Activated CD4-positive, alpha-beta T cell treated with anti-CD3 and anti-CD28 coated beads, Interleukin-2, amount 10 ng/mL, durations not matched to agents 24 days and 14 days (primary cell): ENCODE results near the gene LCE6A. TPM values are rescaled to one million over a fixed set of nuclear protein-coding genes. Genes with fewer than 3 reads are reported as not detected.

Experiments used
- DNase-seq: peaks from one replicate; pipeline ENCODE4 v3.0.0; 2022
- H3K27ac Mint-ChIP-seq: one replicate; pipeline ENCODE4 v1.8.0; 2022; ENCODE audit warnings: mild to moderate bottlenecking, mixed read lengths
- H3K27me3 Mint-ChIP-seq: one replicate; pipeline ENCODE4 v1.8.0; 2022; ENCODE audit warnings: mixed read lengths
- H3K36me3 Mint-ChIP-seq: one replicate; pipeline ENCODE4 v1.8.0; 2022; ENCODE audit warnings: low read depth, mild to moderate bottlenecking, mixed read lengths
- H3K4me1 Mint-ChIP-seq: one replicate; pipeline ENCODE4 v1.8.0; 2021; ENCODE audit warnings: mixed read lengths
- H3K4me3 Mint-ChIP-seq: one replicate; pipeline ENCODE4 v1.8.0; 2022; ENCODE audit warnings: mild to moderate bottlenecking, moderate library complexity, mixed read lengths
- H3K9me3 Mint-ChIP-seq: one replicate; pipeline ENCODE4 v1.8.0; 2021; ENCODE audit warnings: mixed read lengths
- intact Hi-C: fragments of 100-400 bp; cut with micrococcal nuclease; formaldehyde crosslinking; loops from one replicate; pipeline ENCODE4 v1.15.1; 2023
- total RNA-seq: library from RNA; stranded (reverse); gene quantifications from 2 replicates; pipeline ENCODE4 v1.2.3, GENCODE V29; 2022

Gene LCE6A
- total RNA-seq: not detected in 2 replicates

- intact Hi-C loops: no loop called here
- no peaks in the 10 kb centered on the region for H3K4me1 Mint-ChIP-seq
- H3K36me3 Mint-ChIP-seq: no peaks in the 10 kb centered on the region
- H3K9me3 Mint-ChIP-seq: no peaks in the 10 kb centered on the region
- H3K4me3 Mint-ChIP-seq: no peak within 1 kb of the TSS
- H3K27me3 Mint-ChIP-seq: peaks cover 1% of the 10 kb centered on the region
- H3K27ac Mint-ChIP-seq: no peak within 1 kb of the TSS
- no peak for DNase-seq
Observed at GRCh38 chr1:152842556-152842955, at the start of gene LCE6A. LCE6A (plus strand) TSS chr1:152842856; CDS start chr1:152843521, 665 bp downstream.

- Mint-ChIP-seq H3K4me3 (no peak overlapping the region), H3K9me3 (no peaks in the 10 kb centered on the region), H3K27ac (no peak overlapping the region), H3K27me3 (peaks cover 11% of the 10 kb centered on the region), H3K36me3 (no peaks in the 10 kb centered on the region), H3K4me1 (no peaks in the 10 kb centered on the region)
- DNase-seq: no peak
- intact Hi-C loops: no loop called here
Observed at GRCh38 chr1:152795686-152796085, 47.0 kb upstream of the LCE6A start.

GRCh38 chr1:152796421-152796820 is 46.2 kb upstream of the LCE6A start, which contains the start of gene LCE1D:
LCE1D (plus strand) TSS chr1:152796721; CDS start chr1:152797795, 1,074 bp downstream.
- H3K9me3 Mint-ChIP-seq: no peaks in the 10 kb centered on the region
- intact Hi-C loops: no loop called here
- peaks cover 14% of the 10 kb centered on the region for H3K27me3 Mint-ChIP-seq

GRCh38 chr1:152801333-152801732 is 41.3 kb upstream of the LCE6A start:
- H3K27me3 Mint-ChIP-seq: peaks cover 20% of the 10 kb centered on the region
- no peak overlapping the region for H3K27ac Mint-ChIP-seq
- H3K4me3 Mint-ChIP-seq: no peak overlapping the region
- DNase-seq: no peak
- no peaks in the 10 kb centered on the region for H3K9me3 Mint-ChIP-seq
- intact Hi-C loops: no loop called here
- no peaks in the 10 kb centered on the region for H3K36me3 Mint-ChIP-seq
- no peaks in the 10 kb centered on the region for H3K4me1 Mint-ChIP-seq

More at GRCh38 chr1:152796421-152796820, 46.2 kb upstream of the LCE6A start, which contains the start of gene LCE1D:
- Mint-ChIP-seq H3K4me3 (no peak within 1 kb of the TSS), H3K36me3 (no peaks in the 10 kb centered on the region), H3K27ac (no peak within 1 kb of the TSS), H3K4me1 (no peaks in the 10 kb centered on the region)
- no peak for DNase-seq

GRCh38 chr1:152806576-152806975 is 36.1 kb upstream of the LCE6A start, which contains the start of gene LCE1C:
LCE1C (minus strand) TSS chr1:152806651; CDS start chr1:152805478, 1,173 bp downstream.
- no peaks in the 10 kb centered on the region for H3K4me1 Mint-ChIP-seq
- H3K27me3 Mint-ChIP-seq: peaks cover 8% of the 10 kb centered on the region
- no peaks in the 10 kb centered on the region for H3K9me3 Mint-ChIP-seq
- intact Hi-C loops: no loop called here
- no peak within 1 kb of the TSS for H3K27ac Mint-ChIP-seq
- no peak within 1 kb of the TSS for H3K4me3 Mint-ChIP-seq
- no peak for DNase-seq
- H3K36me3 Mint-ChIP-seq: no peaks in the 10 kb centered on the region

GRCh38 chr1:152811050-152811449 is 31.6 kb upstream of the LCE6A start:
- intact Hi-C loops: no loop called here
- Mint-ChIP-seq H3K36me3 (no peaks in the 10 kb centered on the region), H3K27me3 (peaks cover 3% of the 10 kb centered on the region), H3K4me3 (no peak overlapping the region), H3K9me3 (no peaks in the 10 kb centered on the region), H3K4me1 (no peaks in the 10 kb centered on the region), H3K27ac (no peak overlapping the region)
- no peak for DNase-seq

- Mint-ChIP-seq H3K27me3 (peaks cover 3% of the 10 kb centered on the region), H3K36me3 (no peaks in the 10 kb centered on the region), H3K4me1 (no peaks in the 10 kb centered on the region), H3K27ac (no peak within 1 kb of the TSS), H3K9me3 (no peaks in the 10 kb centered on the region), H3K4me3 (no peak within 1 kb of the TSS)
- DNase-seq: no peak
- intact Hi-C loops: no loop called here
Observed at GRCh38 chr1:152811671-152812070, 31.0 kb upstream of the LCE6A start, which contains the start of gene LCE1B. LCE1B (plus strand) TSS chr1:152811971; CDS start chr1:152812447, 476 bp downstream.

- H3K9me3 Mint-ChIP-seq: no peaks in the 10 kb centered on the region
- no peaks in the 10 kb centered on the region for H3K36me3 Mint-ChIP-seq
- no peaks in the 10 kb centered on the region for H3K4me1 Mint-ChIP-seq
- H3K27me3 Mint-ChIP-seq: peaks cover 5% of the 10 kb centered on the region
- intact Hi-C loops: no loop called here
- no peak overlapping the region for H3K27ac Mint-ChIP-seq
- H3K4me3 Mint-ChIP-seq: no peak overlapping the region
- no peak for DNase-seq
Observed at GRCh38 chr1:152817309-152817708, 25.3 kb upstream of the LCE6A start.

- H3K27me3 Mint-ChIP-seq: peaks cover 12% of the 10 kb centered on the region
- intact Hi-C loops: no loop called here
- H3K9me3 Mint-ChIP-seq: no peaks in the 10 kb centered on the region
- no peak for DNase-seq
- H3K27ac Mint-ChIP-seq: no peak overlapping the region
- H3K4me1 Mint-ChIP-seq: no peaks in the 10 kb centered on the region
- H3K4me3 Mint-ChIP-seq: no peak overlapping the region
- H3K36me3 Mint-ChIP-seq: no peaks in the 10 kb centered on the region
Observed at GRCh38 chr1:152823294-152823693, 19.4 kb upstream of the LCE6A start.

- Mint-ChIP-seq H3K4me1 (no peaks in the 10 kb centered on the region), H3K9me3 (no peaks in the 10 kb centered on the region), H3K4me3 (no peak overlapping the region), H3K27ac (no peak overlapping the region), H3K36me3 (no peaks in the 10 kb centered on the region), H3K27me3 (peaks cover 12% of the 10 kb centered on the region)
- intact Hi-C loops: no loop called here
- no peak for DNase-seq
Observed at GRCh38 chr1:152824964-152825363, 17.7 kb upstream of the LCE6A start.

GRCh38 chr1:152827173-152827572 is 15.5 kb upstream of the LCE6A start, which contains the start of gene LCE1A:
LCE1A (plus strand) TSS chr1:152827473; CDS start chr1:152827473, 0 bp downstream.
- no peak within 1 kb of the TSS for H3K4me3 Mint-ChIP-seq
- H3K27me3 Mint-ChIP-seq: peaks cover 8% of the 10 kb centered on the region
- no peaks in the 10 kb centered on the region for H3K36me3 Mint-ChIP-seq
- intact Hi-C loops: no loop called here
- no peak within 1 kb of the TSS for H3K27ac Mint-ChIP-seq
- H3K9me3 Mint-ChIP-seq: no peaks in the 10 kb centered on the region
- no peaks in the 10 kb centered on the region for H3K4me1 Mint-ChIP-seq
- no peak for DNase-seq

- intact Hi-C loops: no loop called here
- Mint-ChIP-seq H3K4me1 (no peaks in the 10 kb centered on the region), H3K27ac (no peak overlapping the region), H3K4me3 (no peak overlapping the region), H3K36me3 (no peaks in the 10 kb centered on the region), H3K9me3 (no peaks in the 10 kb centered on the region), H3K27me3 (no peaks in the 10 kb centered on the region)
- no peak for DNase-seq
Observed at GRCh38 chr1:152836870-152837269, 5.8 kb upstream of the LCE6A start.

- H3K36me3 Mint-ChIP-seq: no peaks in the 10 kb centered on the region
- DNase-seq: no peak
Observed at GRCh38 chr1:152855661-152856060, 13.0 kb downstream of the LCE6A start.

GRCh38 chr1:152858062-152858461 is 15.4 kb downstream of the LCE6A start:
- intact Hi-C loops: no loop called here
- H3K27me3 Mint-ChIP-seq: no peaks in the 10 kb centered on the region
- no peak overlapping the region for H3K4me3 Mint-ChIP-seq

More at GRCh38 chr1:152855661-152856060, 13.0 kb downstream of the LCE6A start:
- Mint-ChIP-seq H3K4me1 (no peaks in the 10 kb centered on the region), H3K27me3 (no peaks in the 10 kb centered on the region), H3K4me3 (no peak overlapping the region), H3K9me3 (no peaks in the 10 kb centered on the region), H3K27ac (no peak overlapping the region)
- intact Hi-C loops: no loop called here

GRCh38 chr1:152859696-152860095 is 17.0 kb downstream of the LCE6A start, which contains the start of gene LCE7A:
LCE7A (plus strand) TSS chr1:152859996; CDS start chr1:152860698, 702 bp downstream.
- H3K36me3 Mint-ChIP-seq: no peaks in the 10 kb centered on the region
- DNase-seq: no peak
- no peaks in the 10 kb centered on the region for H3K27me3 Mint-ChIP-seq
- no peak within 1 kb of the TSS for H3K4me3 Mint-ChIP-seq
- H3K9me3 Mint-ChIP-seq: no peaks in the 10 kb centered on the region
- H3K27ac Mint-ChIP-seq: no peak within 1 kb of the TSS
- H3K4me1 Mint-ChIP-seq: no peaks in the 10 kb centered on the region
- intact Hi-C loops: no loop called here

More at GRCh38 chr1:152858062-152858461, 15.4 kb downstream of the LCE6A start:
- no peaks in the 10 kb centered on the region for H3K9me3 Mint-ChIP-seq
- H3K27ac Mint-ChIP-seq: no peak overlapping the region
- H3K4me1 Mint-ChIP-seq: no peaks in the 10 kb centered on the region
- H3K36me3 Mint-ChIP-seq: no peaks in the 10 kb centered on the region
- no peak for DNase-seq
